Measurements from ENCODE around the gene CCSER2. TPM values are rescaled to one million over a fixed set of nuclear protein-coding genes. Genes with fewer than 3 reads are reported as not detected.
A peak's percentile ranks its signal among the peaks of the same experiment; 100 is the strongest.

The CCSER2 gene
- polyA plus RNA-seq, 3 donors from 2014 or later = 81.3 to 118 (median 103) TPM

- Mint-ChIP-seq H3K9me3 (no peaks in the 10 kb centered on the region), H3K4me3 (no peak overlapping the region), H3K27ac (no peak overlapping the region), H3K27me3 (ENCODE audit: low read depth in 3 of 3) (peaks cover 0 to 12% (median 1%) of the 10 kb centered on the region in 3 donors), H3K4me1 (peaks cover 4 to 7% of the 10 kb centered on the region in 2 donors), H3K36me3 (peaks cover 0 to 4% (median 0%) of the 10 kb centered on the region in 3 donors)
- DNase-seq = no peak
Measured at GRCh38 chr10:84534168-84534567, 205.8 kb downstream of the CCSER2 start.

DNA sequence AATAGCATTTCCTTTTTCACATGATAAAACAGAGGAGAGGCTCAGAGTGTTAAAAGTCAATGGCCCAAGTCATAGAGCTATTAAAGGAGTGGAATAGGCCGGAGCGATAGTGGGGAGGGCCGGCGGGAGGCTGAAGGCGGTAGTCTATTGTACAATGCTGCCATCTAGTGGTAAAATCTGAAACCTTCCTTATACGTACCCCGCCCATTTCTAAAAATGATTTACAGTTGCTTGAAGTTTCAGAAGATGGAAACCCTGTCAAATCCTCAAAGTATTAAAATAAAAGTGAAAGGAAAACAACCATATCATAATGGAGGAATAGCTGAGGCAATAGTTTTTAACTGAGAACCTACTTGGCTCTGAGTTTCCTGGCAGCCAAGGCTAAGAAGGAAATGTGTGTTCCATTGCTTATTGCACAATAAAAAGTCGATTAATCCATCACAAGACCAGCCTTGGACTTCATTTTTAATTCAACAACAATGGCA lies 209.1 kb downstream of the CCSER2 start:
- H3K9me3 Mint-ChIP-seq = no peaks in the 10 kb centered on the region
- H3K4me1 Mint-ChIP-seq = peaks cover 7 to 11% of the 10 kb centered on the region in 2 donors
- peaks cover 2 to 16% (median 3%) of the 10 kb centered on the region in 3 donors for H3K27me3 Mint-ChIP-seq (ENCODE audit: low read depth in 3 of 3)
- peak; percentile 50 to 59 (median 57) for DNase-seq
- H3K36me3 Mint-ChIP-seq = peaks cover 0 to 4% (median 3%) of the 10 kb centered on the region in 3 donors
- H3K4me3 Mint-ChIP-seq = no peak overlapping the region
- H3K27ac Mint-ChIP-seq = no peak overlapping the region

DNA sequence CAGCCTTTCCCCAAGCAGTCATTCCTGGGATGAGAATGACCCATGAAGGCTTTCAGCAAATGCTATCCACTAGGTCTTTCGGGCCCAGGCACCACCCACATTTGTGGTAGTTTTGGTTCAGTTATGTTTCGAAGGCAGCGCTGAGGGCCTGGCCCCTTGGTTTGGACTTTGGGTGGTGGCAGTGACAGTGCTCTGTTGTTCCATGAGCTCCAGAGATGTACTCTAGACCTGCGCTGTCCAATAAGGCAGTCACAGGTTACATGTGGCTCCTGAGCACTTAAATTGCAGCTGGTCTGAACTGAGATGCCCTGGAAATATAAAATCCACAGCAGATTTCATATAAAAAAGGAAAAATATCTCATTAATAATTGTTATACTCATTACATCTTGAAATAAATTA lies 209.6 kb downstream of the CCSER2 start:
- Mint-ChIP-seq H3K4me3 (no peak overlapping the region), H3K9me3 (no peaks in the 10 kb centered on the region), H3K27me3 (ENCODE audit: low read depth in 3 of 3) (peaks cover 2 to 16% (median 3%) of the 10 kb centered on the region in 3 donors), H3K4me1 (peaks cover 7 to 11% of the 10 kb centered on the region in 2 donors), H3K36me3 (peaks cover 0 to 3% (median 2%) of the 10 kb centered on the region in 3 donors), H3K27ac (no peak overlapping the region)
- no peak for DNase-seq

GRCh38 chr10:84539216-84539615 lies 210.8 kb downstream of the CCSER2 start:
- Mint-ChIP-seq H3K4me1 (peaks cover 7 to 11% of the 10 kb centered on the region in 2 donors), H3K4me3 (peak overlapping the region in 1 of 5 donors; percentile 15), H3K9me3 (no peaks in the 10 kb centered on the region), H3K27ac (no peak overlapping the region), H3K36me3 (peaks cover 0 to 3% (median 0%) of the 10 kb centered on the region in 3 donors), H3K27me3 (ENCODE audit: low read depth in 3 of 3) (peaks cover 2 to 12% (median 3%) of the 10 kb centered on the region in 3 donors)
- DNase-seq = no peak

- DNase-seq = no peak
- H3K27me3 Mint-ChIP-seq (ENCODE audit: low read depth in 3 of 3) = peaks cover 3 to 12% (median 4%) of the 10 kb centered on the region in 3 donors
- H3K4me3 Mint-ChIP-seq = no peak overlapping the region
- peaks cover 7 to 11% of the 10 kb centered on the region in 2 donors for H3K4me1 Mint-ChIP-seq
- H3K27ac Mint-ChIP-seq = no peak overlapping the region
- no peaks in the 10 kb centered on the region for H3K9me3 Mint-ChIP-seq
- H3K36me3 Mint-ChIP-seq = peaks cover 0 to 3% (median 0%) of the 10 kb centered on the region in 3 donors
Measured at GRCh38 chr10:84540022-84540616, 211.7 kb downstream of the CCSER2 start.

- Mint-ChIP-seq H3K27me3 (ENCODE audit: low read depth in 3 of 3) (peaks cover 3 to 12% (median 4%) of the 10 kb centered on the region in 3 donors), H3K27ac (peak overlapping the region in 1 of 6 donors; percentile 73), H3K36me3 (peaks cover 0 to 3% (median 0%) of the 10 kb centered on the region in 3 donors), H3K4me3 (peak overlapping the region in 3 of 5 donors; percentile 41 to 65 (median 51)), H3K4me1 (peaks cover 7 to 11% of the 10 kb centered on the region in 2 donors), H3K9me3 (no peaks in the 10 kb centered on the region)
- DNase-seq = peak; percentile 26 to 44 (median 28)
Measured at GRCh38 chr10:84540617-84541288, 212.4 kb downstream of the CCSER2 start.

- Mint-ChIP-seq H3K9me3 (no peaks in the 10 kb centered on the region), H3K27me3 (ENCODE audit: low read depth in 3 of 3) (peaks cover 3 to 12% (median 4%) of the 10 kb centered on the region in 3 donors), H3K36me3 (peaks cover 0 to 3% (median 0%) of the 10 kb centered on the region in 3 donors), H3K4me3 (peak overlapping the region in 3 of 5 donors; percentile 41 to 65 (median 51)), H3K27ac (peak overlapping the region in 1 of 6 donors; percentile 73), H3K4me1 (peaks cover 7 to 11% of the 10 kb centered on the region in 2 donors)
- no peak for DNase-seq
Measured at GRCh38 chr10:84541289-84541637, 212.9 kb downstream of the CCSER2 start.

DNA sequence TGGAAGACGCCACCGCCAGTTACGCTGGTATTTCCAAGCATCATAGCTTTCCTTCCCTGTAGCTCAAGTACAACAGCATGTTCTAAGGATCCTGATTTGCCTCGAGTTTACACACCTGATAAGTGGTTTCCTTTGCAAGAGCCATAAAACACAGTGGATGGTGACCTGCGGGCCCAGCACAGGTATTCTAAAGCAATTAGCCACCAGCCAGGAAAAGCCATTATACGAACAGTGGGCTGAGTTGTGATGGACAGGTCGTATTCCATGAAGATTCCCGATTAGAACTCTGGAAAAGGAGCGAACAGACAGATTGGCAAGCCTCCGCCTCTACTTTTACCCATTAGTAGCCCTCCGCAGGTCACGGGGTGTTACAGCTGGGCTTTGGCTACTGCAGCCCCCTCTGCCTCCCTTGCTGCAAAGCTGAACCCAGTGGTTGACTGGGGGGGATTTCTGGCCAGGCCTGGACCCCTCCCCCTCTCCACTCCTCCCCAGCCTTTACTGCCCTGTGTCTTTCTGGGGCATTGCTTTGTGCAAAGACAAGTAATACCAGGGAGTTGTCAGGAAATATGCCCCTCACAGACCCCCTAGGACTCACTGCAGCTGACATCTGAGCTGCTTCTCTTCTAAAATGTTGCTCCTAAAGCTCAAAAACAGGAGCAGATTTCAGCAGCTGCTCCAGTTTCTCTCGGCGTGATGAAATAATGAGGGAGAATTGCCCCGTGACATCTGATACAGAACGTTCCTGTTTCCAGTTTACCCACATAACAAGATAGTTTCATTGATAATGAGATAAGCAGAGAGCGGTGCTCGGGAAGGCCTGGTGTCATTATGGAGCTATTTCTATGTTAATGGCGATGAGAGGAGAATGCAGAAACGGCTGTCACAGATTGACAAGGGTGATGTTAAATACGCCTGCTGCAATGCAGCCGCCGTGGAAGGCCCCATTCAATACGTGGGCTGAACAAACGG lies 214.4 kb downstream of the CCSER2 start:
- H3K27ac Mint-ChIP-seq = no peak overlapping the region
- H3K4me1 Mint-ChIP-seq = peaks cover 0 to 7% of the 10 kb centered on the region in 2 donors
- H3K4me3 Mint-ChIP-seq = no peak overlapping the region
- no peaks in the 10 kb centered on the region for H3K9me3 Mint-ChIP-seq
- H3K36me3 Mint-ChIP-seq = peaks cover 0 to 3% (median 0%) of the 10 kb centered on the region in 3 donors
- H3K27me3 Mint-ChIP-seq (ENCODE audit: low read depth in 3 of 3) = peaks cover 3 to 7% (median 4%) of the 10 kb centered on the region in 3 donors
- no peak for DNase-seq

- H3K27me3 Mint-ChIP-seq (ENCODE audit: low read depth in 3 of 3) = peaks cover 2 to 4% (median 4%) of the 10 kb centered on the region in 3 donors
- H3K4me1 Mint-ChIP-seq = peaks cover 0 to 7% of the 10 kb centered on the region in 2 donors
- H3K4me3 Mint-ChIP-seq = no peak overlapping the region
- no peak overlapping the region for H3K27ac Mint-ChIP-seq
- H3K9me3 Mint-ChIP-seq = no peaks in the 10 kb centered on the region
- peaks cover 0 to 3% (median 0%) of the 10 kb centered on the region in 3 donors for H3K36me3 Mint-ChIP-seq
- DNase-seq = no peak
Measured at GRCh38 chr10:84543948-84544347, 215.6 kb downstream of the CCSER2 start.

DNA sequence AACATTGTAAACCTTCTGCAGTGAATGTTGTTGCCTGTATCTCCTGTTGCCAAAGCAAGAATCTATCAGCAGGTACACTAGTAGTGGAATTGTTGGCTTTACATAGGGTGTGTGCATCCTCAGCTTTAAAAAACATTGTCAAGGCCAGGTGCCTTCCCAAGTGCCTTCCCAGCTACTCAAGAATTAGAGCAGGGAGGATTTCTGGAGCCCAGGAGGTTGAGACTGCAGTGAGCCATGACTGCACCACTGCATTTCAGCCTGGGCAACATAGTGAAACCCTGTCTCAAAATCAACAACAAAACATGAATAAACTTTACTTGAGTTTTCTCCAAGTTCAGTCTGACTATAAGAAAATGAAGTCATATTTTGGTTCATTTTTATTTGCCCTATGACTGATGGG lies 217.3 kb downstream of the CCSER2 start:
- DNase-seq = no peak
- Mint-ChIP-seq H3K36me3 (no peaks in the 10 kb centered on the region), H3K27me3 (ENCODE audit: low read depth in 3 of 3) (peaks cover 2 to 11% (median 5%) of the 10 kb centered on the region in 3 donors), H3K4me1 (peaks cover 0 to 7% of the 10 kb centered on the region in 2 donors), H3K9me3 (no peaks in the 10 kb centered on the region), H3K4me3 (no peak overlapping the region), H3K27ac (no peak overlapping the region)

GRCh38 chr10:84546609-84547008 lies 218.2 kb downstream of the CCSER2 start:
- no peak overlapping the region for H3K27ac Mint-ChIP-seq
- no peak overlapping the region for H3K4me3 Mint-ChIP-seq
- peaks cover 0 to under 1% of the 10 kb centered on the region in 2 donors for H3K4me1 Mint-ChIP-seq
- DNase-seq = no peak
- H3K36me3 Mint-ChIP-seq = no peaks in the 10 kb centered on the region
- peaks cover 1 to 9% (median 3%) of the 10 kb centered on the region in 3 donors for H3K27me3 Mint-ChIP-seq (ENCODE audit: low read depth in 3 of 3)
- no peaks in the 10 kb centered on the region for H3K9me3 Mint-ChIP-seq

GRCh38 chr10:84547616-84548015 lies 219.2 kb downstream of the CCSER2 start:
- DNase-seq = no peak
- Mint-ChIP-seq H3K9me3 (no peaks in the 10 kb centered on the region), H3K36me3 (no peaks in the 10 kb centered on the region), H3K27me3 (ENCODE audit: low read depth in 3 of 3) (peaks cover 0 to 9% (median 3%) of the 10 kb centered on the region in 3 donors), H3K27ac (no peak overlapping the region), H3K4me1 (no peaks in the 10 kb centered on the region), H3K4me3 (no peak overlapping the region)

GRCh38 chr10:84548869-84549268 lies 220.5 kb downstream of the CCSER2 start:
- Mint-ChIP-seq H3K27ac (no peak overlapping the region), H3K4me1 (no peaks in the 10 kb centered on the region), H3K27me3 (ENCODE audit: low read depth in 3 of 3) (peaks cover 0 to 9% (median 3%) of the 10 kb centered on the region in 3 donors), H3K9me3 (no peaks in the 10 kb centered on the region), H3K36me3 (no peaks in the 10 kb centered on the region), H3K4me3 (no peak overlapping the region)
- DNase-seq = no peak
